ENCODE measurements around the gene C4orf50. TPM values are rescaled to one million over a fixed set of nuclear protein-coding genes. Genes with fewer than 3 reads are reported as not detected.
"Not testable (repeated sequence)": the region's sequence is repeated elsewhere in the genome, so short reads cannot be mapped to it uniquely, and the experiment has no call there.

C4orf50 gene
- total and polyA plus RNA-seq, 8 donors = 0.01 to 0.10 (median 0.01) TPM; not detected in 1

- no peak overlapping the region for H3K27ac ChIP-seq
- no peak for TF ChIP-seq CTCF (IDR thresholded peaks at IDR 0.05)
- H3K36me3 ChIP-seq = no peaks in the 10 kb centered on the region
- DNase-seq (no peak), ATAC-seq (no peak)
- peaks cover 0 to 9% of the 10 kb centered on the region in 2 donors for H3K4me1 ChIP-seq
- H3K27me3 ChIP-seq = peaks cover 0 to 39% of the 10 kb centered on the region in 2 donors
- intact Hi-C loops (cut with DNase I) = no loop called here
- H3K4me3 ChIP-seq = no peak overlapping the region
- H3K9me3 ChIP-seq = no peaks in the 10 kb centered on the region
Observed at GRCh38 chr4:5952975-5953951, 65.0 kb downstream of the C4orf50 start.

DNA sequence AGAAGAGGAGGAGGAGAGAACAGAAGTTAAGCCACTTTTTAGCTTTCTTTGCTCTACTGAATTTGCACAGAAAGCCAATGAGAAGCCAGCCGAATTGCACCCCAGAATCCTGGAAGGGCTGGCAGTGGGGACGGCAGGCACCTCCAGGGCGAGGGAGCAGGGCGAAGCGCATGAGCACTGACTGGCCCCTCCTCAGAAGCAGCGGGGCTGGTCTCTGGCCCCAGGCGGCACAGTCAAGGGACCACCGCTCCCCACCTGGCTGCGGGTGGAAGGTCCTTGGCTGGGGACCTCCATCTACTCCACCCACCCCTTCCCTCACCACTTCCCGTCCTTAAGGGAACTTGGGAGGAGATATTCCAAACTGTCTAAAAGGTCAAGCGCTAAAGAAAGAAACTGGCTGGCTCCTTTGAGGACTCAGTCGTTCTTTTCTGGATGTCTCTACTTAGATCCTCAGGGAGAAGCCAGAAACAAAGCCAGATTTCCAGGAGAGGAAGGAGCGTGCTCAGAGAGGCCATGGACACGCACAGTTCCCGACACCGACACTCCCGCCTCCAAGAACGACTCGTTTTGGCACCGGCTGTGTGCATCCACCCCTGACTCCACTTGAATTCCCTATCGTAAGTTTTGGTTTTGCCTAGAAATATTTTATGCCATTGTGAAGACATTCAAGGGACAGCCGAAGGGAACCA, 65.8 kb downstream of the C4orf50 start:
- Histone ChIP-seq H3K27ac (no peak overlapping the region), H3K9me3 (peaks cover 0 to 5% of the 10 kb centered on the region in 2 donors), H3K27me3 (peaks cover 0 to 39% of the 10 kb centered on the region in 2 donors), H3K4me1 (peaks cover 0 to 9% of the 10 kb centered on the region in 2 donors), H3K4me3 (no peak overlapping the region), H3K36me3 (no peaks in the 10 kb centered on the region)
- DNase-seq (no peak), ATAC-seq (no peak)
- TF ChIP-seq CTCF (IDR thresholded peaks at IDR 0.05) = no peak
- intact Hi-C loops (cut with DNase I) = no loop called here

DNA sequence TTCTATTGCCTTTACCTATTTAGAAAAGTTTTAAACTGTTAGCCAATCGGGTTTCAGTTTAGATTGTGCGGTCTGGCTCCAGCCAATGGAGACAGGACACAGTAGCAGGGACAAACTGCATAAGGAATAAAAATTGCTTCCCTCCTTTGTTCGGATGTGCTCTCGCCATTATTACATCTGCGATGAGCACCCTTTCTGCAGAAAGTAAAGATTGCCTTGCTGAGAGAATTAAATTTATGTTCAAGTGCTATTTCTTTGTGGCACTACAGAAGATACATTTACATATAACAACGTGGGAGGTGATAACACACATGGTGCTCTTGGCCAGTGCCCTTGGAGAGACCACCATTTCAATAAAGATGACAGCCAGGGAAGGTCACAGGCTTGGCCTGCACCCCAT, 71.6 kb downstream of the C4orf50 start:
- H3K27me3 ChIP-seq; ATAC-seq; intact Hi-C loops (cut with DNase I); H3K4me1 ChIP-seq; DNase-seq; H3K36me3 ChIP-seq; H3K4me3 ChIP-seq; H3K27ac ChIP-seq: not testable (repeated sequence)
- H3K9me3 ChIP-seq = peaks cover 0 to 19% of the 10 kb centered on the region in 2 donors

DNA sequence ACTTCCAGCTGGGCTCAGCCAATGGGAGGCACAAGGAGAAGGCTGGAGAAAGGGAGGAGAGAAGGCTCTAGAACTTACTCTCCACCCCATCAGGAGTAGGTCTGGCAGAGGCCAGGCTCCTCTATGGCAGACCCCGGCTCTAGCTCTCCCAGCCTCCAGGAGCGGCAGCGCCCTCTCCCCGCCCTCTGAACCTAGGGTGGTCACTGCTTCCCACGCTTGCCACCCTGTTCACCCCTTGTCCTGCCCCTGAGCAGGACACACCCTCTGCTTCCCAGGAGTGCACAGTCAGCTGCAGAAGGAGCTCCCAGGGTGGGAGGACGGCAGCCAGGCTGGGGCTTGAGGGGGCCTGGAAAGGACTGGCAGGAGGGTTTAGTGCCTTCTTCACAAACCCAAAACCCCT, 72.3 kb downstream of the C4orf50 start:
- H3K4me1 ChIP-seq = no peaks in the 10 kb centered on the region
- no peak overlapping the region for H3K27ac ChIP-seq
- H3K9me3 ChIP-seq = peaks cover 0 to 19% of the 10 kb centered on the region in 2 donors
- TF ChIP-seq CTCF (IDR thresholded peaks at IDR 0.05) = no peak
- H3K27me3 ChIP-seq = peaks cover 0 to 4% of the 10 kb centered on the region in 2 donors
- no peak overlapping the region for H3K4me3 ChIP-seq
- no peaks in the 10 kb centered on the region for H3K36me3 ChIP-seq
- ATAC-seq = no peak
- DNase-seq = no peak
- intact Hi-C loops (cut with DNase I) = no loop called here

DNA sequence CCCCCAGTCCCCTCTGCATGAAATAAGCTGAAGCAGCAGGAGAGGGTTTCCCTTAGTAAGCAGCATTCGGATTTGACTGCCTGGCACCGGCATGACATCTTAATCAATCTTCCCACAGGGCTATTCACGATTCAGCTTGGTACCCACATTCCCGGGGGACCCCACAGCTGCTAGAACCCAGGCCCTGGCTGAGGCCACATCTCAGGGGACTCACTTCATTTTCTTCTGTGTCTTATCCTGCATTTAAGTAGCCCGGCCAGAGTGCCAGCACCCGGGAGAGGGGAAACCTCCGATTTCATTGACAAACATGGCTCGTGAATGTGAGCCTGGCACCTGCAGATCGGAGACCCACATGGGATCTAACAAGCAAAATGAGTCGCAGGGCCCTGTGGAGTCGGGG, 73.1 kb downstream of the C4orf50 start:
- Histone ChIP-seq H3K9me3 (peaks cover 0 to 19% of the 10 kb centered on the region in 2 donors), H3K36me3 (no peaks in the 10 kb centered on the region), H3K27ac (no peak overlapping the region), H3K4me1 (no peaks in the 10 kb centered on the region), H3K27me3 (peaks cover 0 to 4% of the 10 kb centered on the region in 2 donors), H3K4me3 (no peak overlapping the region)
- no peak for TF ChIP-seq CTCF (IDR thresholded peaks at IDR 0.05)
- intact Hi-C loops (cut with DNase I) = no loop called here
- ATAC-seq (no peak), DNase-seq (no peak)
